22Rv1 (cell line): Measurements from ENCODE around the gene TARBP2.

Source experiments
- ZFX ChIP-seq: fragments of 450-650 bp; IDR thresholded peaks from 2 replicates; pipeline ENCODE4 v1.6.1; 2017; ENCODE audit warnings: antibody characterized with exemption, borderline replicate concordance
- TF ChIP-seq, protein P1 (sequence below): fragments of 450-650 bp; IDR thresholded peaks from 2 replicates; pipeline ENCODE4 v1.5.1; 2017; ENCODE audit warnings: mild to moderate bottlenecking

DNA sequence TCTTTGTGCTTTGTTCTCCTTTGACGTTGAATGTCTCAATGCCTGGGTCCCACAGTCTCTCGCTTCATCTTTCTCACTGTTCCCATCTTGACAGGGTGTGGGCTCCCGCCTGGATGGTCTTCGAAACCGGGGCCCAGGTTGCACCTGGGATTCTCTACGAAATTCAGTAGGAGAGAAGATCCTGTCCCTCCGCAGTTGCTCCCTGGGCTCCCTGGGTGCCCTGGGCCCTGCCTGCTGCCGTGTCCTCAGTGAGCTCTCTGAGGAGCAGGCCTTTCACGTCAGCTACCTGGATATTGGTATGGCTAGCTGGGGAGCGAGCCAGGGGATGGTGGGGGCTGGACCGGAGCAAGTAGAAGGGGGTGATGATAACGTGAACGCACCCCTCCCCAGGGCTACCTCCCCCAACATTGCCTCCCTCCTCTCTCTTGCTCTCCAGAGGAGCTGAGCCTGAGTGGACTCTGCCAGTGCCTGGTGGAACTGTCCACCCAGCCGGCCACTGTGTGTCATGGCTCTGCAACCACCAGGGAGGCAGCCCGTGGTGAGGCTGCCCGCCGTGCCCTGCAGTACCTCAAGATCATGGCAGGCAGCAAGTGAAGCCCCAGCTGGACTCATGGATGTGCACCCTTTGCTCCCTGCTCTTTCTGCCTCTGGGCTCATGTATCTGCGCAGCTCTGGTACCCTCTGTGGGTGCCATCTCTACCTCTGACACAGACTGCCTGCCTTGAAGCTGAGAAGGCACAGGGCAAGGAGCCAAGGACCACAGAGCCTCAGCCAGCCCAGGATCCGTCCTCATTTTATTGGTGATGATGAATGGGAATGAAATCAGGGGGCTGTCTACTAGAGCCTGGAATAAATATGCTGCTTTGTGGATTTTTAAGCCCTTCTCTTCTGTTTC is 4.7 kb downstream of the TARBP2 start:
- TF ChIP-seq, protein P1, sequence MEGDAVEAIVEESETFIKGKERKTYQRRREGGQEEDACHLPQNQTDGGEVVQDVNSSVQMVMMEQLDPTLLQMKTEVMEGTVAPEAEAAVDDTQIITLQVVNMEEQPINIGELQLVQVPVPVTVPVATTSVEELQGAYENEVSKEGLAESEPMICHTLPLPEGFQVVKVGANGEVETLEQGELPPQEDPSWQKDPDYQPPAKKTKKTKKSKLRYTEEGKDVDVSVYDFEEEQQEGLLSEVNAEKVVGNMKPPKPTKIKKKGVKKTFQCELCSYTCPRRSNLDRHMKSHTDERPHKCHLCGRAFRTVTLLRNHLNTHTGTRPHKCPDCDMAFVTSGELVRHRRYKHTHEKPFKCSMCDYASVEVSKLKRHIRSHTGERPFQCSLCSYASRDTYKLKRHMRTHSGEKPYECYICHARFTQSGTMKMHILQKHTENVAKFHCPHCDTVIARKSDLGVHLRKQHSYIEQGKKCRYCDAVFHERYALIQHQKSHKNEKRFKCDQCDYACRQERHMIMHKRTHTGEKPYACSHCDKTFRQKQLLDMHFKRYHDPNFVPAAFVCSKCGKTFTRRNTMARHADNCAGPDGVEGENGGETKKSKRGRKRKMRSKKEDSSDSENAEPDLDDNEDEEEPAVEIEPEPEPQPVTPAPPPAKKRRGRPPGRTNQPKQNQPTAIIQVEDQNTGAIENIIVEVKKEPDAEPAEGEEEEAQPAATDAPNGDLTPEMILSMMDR = no peak
- no peak for TF ChIP-seq ZFX
